Osteoblast (primary cell): ENCODE measurements around the gene RIPOR2. TPM values are rescaled to one million over a fixed set of nuclear protein-coding genes. Genes with fewer than 3 reads are reported as not detected.

Experiments
- DNase-seq: peaks from one replicate; pipeline ENCODE4 v3.0.0; 2011; ENCODE audit warnings: low spot score, mixed read lengths; ENCODE audit not compliant: insufficient read length; ENCODE audit errors: missing footprints
- H2AFZ ChIP-seq: 2 replicates; pipeline ENCODE4 v1.6.0; 2011; ENCODE audit warnings: mild to moderate bottlenecking, low read length
- H3K27ac ChIP-seq: 2 replicates; pipeline ENCODE4 v1.5.1; 2011; ENCODE audit warnings: mild to moderate bottlenecking, low read depth, low read length, moderate library complexity
- H3K27me3 ChIP-seq: 2 replicates; pipeline ENCODE4 v1.6.0; 2012; ENCODE audit warnings: mild to moderate bottlenecking, control low read depth, inconsistent platforms, low read length, moderate library complexity; ENCODE audit not compliant: insufficient read depth
- H3K36me3 ChIP-seq: 2 replicates; pipeline ENCODE4 v1.5.1; 2011; ENCODE audit warnings: mild to moderate bottlenecking, low read length, control low read depth, moderate library complexity; ENCODE audit not compliant: insufficient read depth
- H3K4me1 ChIP-seq: 2 replicates; pipeline ENCODE4 v1.5.1; 2011; ENCODE audit warnings: mild to moderate bottlenecking, low read length, control low read depth, moderate library complexity; ENCODE audit not compliant: insufficient read depth
- H3K4me2 ChIP-seq: 2 replicates; pipeline ENCODE4 v1.6.0; 2011; ENCODE audit warnings: mild to moderate bottlenecking, low read length; ENCODE audit not compliant: insufficient read depth
- H3K4me3 ChIP-seq: fragments of 200-600 bp; sonication (generic); 3 replicates; pipeline ENCODE4 v1.5.1; 2012; ENCODE audit warnings: mild to moderate bottlenecking, low read length, inconsistent platforms; ENCODE audit not compliant: insufficient read depth
- H3K79me2 ChIP-seq: 2 replicates; pipeline ENCODE4 v1.6.0; 2012; ENCODE audit warnings: mild to moderate bottlenecking, low read length, control low read depth, inconsistent platforms; ENCODE audit not compliant: insufficient read depth
- H3K9me3 ChIP-seq: 2 replicates; pipeline ENCODE4 v1.5.1; 2011; ENCODE audit warnings: low read depth, low read length, control low read depth
- H4K20me1 ChIP-seq: 2 replicates; pipeline ENCODE4 v1.6.0; 2012; ENCODE audit warnings: mild to moderate bottlenecking, low read length, control low read depth; ENCODE audit not compliant: insufficient read depth
- CTCF ChIP-seq: IDR thresholded peaks from 2 replicates; pipeline ENCODE4 v1.5.1; 2011; ENCODE audit warnings: mild to moderate bottlenecking, low read depth, low read length, moderate library complexity; ENCODE audit errors: extremely low read depth
- total RNA-seq: library from RNA; depleted of rRNA; stranded (reverse); fragments of >200 nt; gene quantifications from 2 replicates; pipeline ENCODE4 v1.2.3, GENCODE V29; 2012

RIPOR2 gene
- total RNA-seq, 1 donor: 1.4 TPM

GRCh38 chr6:24967211-24967610 lies 31.5 kb upstream of the RIPOR2 start:
- H4K20me1 ChIP-seq: no peaks in the 10 kb centered on the region
- no peak overlapping the region for H2AFZ ChIP-seq
- H3K9me3 ChIP-seq: no peaks in the 10 kb centered on the region
- TF ChIP-seq CTCF: no peak
- H3K4me2 ChIP-seq: no peak overlapping the region
- H3K27ac ChIP-seq: no peak overlapping the region
- no peak for DNase-seq
- H3K4me1 ChIP-seq: no peaks in the 10 kb centered on the region
- H3K36me3 ChIP-seq: no peaks in the 10 kb centered on the region
- H3K79me2 ChIP-seq: no peaks in the 10 kb centered on the region
- H3K4me3 ChIP-seq: no peak overlapping the region
- H3K27me3 ChIP-seq: no peaks in the 10 kb centered on the region

- DNase-seq: no peak
- Histone ChIP-seq H3K79me2 (no peaks in the 10 kb centered on the region), H3K36me3 (no peaks in the 10 kb centered on the region)
These were observed 30.6 kb upstream of the RIPOR2 start for GRCh38 chr6:24966381-24966780.

GRCh38 chr6:24963887-24964570 lies 28.3 kb upstream of the RIPOR2 start:
- H3K4me1 ChIP-seq: no peaks in the 10 kb centered on the region
- no peak overlapping the region for H2AFZ ChIP-seq
- no peak for DNase-seq
- no peak for TF ChIP-seq CTCF
- no peaks in the 10 kb centered on the region for H3K9me3 ChIP-seq
- no peaks in the 10 kb centered on the region for H4K20me1 ChIP-seq
- H3K36me3 ChIP-seq: no peaks in the 10 kb centered on the region
- peaks cover 15% of the 10 kb centered on the region for H3K27me3 ChIP-seq
- H3K79me2 ChIP-seq: no peaks in the 10 kb centered on the region
- H3K4me2 ChIP-seq: no peak overlapping the region
- H3K4me3 ChIP-seq: no peak overlapping the region
- no peak overlapping the region for H3K27ac ChIP-seq

More at GRCh38 chr6:24966381-24966780, 30.6 kb upstream of the RIPOR2 start:
- Histone ChIP-seq H3K4me2 (no peak overlapping the region), H3K4me3 (no peak overlapping the region), H2AFZ (no peak overlapping the region), H4K20me1 (no peaks in the 10 kb centered on the region), H3K27ac (no peak overlapping the region), H3K4me1 (no peaks in the 10 kb centered on the region), H3K27me3 (peaks cover under 1% of the 10 kb centered on the region), H3K9me3 (no peaks in the 10 kb centered on the region)
- TF ChIP-seq CTCF: no peak

GRCh38 chr6:24963339-24963738 lies 27.6 kb upstream of the RIPOR2 start:
- H3K36me3 ChIP-seq: no peaks in the 10 kb centered on the region
- DNase-seq: no peak
- H3K79me2 ChIP-seq: no peaks in the 10 kb centered on the region
- H4K20me1 ChIP-seq: no peaks in the 10 kb centered on the region
- H3K4me2 ChIP-seq: no peak overlapping the region
- no peak for TF ChIP-seq CTCF
- H3K9me3 ChIP-seq: no peaks in the 10 kb centered on the region
- no peak overlapping the region for H3K4me3 ChIP-seq
- no peaks in the 10 kb centered on the region for H3K4me1 ChIP-seq
- H3K27ac ChIP-seq: no peak overlapping the region
- H3K27me3 ChIP-seq: peaks cover 15% of the 10 kb centered on the region
- H2AFZ ChIP-seq: no peak overlapping the region
